ENCODE results near the gene POPDC2. TPM values are rescaled to one million over a fixed set of nuclear protein-coding genes. Genes with fewer than 3 reads are reported as not detected.
"Not testable (repeated sequence)": the region's sequence is repeated elsewhere in the genome, so short reads cannot be mapped to it uniquely, and the experiment has no call there.

Gene POPDC2
- total RNA-seq, 1 experiment from 2014 or later: 0.93 TPM

DNA sequence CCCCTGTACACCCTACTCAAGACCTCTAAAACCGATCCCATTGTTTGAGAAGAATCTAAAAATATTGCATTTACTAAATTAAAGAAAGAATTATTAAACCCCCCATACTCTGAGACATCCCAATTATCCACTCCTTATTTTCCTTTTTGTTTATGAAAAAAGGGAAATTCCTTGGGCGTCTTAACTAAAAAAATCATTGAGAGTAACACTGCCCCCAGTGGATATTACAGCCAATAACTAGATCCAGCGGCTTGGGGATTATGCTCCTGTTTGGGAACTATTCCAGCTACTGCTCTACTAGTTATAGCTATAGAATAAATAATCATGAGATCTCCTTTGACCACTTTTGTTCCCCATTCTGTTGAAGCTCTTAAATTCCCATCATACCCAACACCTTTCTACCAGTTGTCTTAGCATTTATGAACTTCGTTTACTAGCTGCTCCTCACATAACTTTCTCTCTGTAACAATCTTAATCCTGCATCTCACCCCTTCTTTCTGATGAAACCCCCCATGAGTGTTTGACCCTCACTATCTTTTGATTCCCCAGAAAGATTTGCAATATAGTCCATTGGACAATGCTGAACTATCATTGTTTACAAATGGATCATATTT lies 29.8 kb upstream of the POPDC2 start:
- CTCF ChIA-PET: interaction anchor here (0.6 to 3.0 kb wide), 24 partner anchors 9 to 1476 kb away, joined by 3 to 36 read pairs (median 3); partner anchors contain the start of gene TMEM39A
- DNase-seq (ENCODE audit: unreplicated experiment): peak; percentile 48
- POLR2A ChIA-PET: no interaction called here

DNA sequence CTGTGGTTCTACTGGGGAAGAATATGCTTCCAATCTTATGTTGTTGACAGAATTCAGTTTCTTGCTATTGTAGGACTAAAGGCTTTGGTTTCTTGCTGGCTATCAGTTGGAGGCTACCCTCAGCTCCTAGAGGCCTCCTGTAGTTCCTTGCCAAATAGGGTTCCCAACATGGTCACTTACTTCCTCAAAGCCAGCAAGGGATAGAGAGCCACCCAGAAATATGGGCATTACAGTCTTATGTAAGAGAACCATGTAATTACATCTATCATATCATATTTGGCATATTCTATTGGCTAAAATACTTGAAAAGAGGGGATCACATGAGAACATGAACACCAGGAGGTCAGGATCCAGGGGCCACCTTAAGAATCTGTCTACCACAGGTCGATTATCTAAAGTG lies 23.0 kb upstream of the POPDC2 start:
- Mint-ChIP-seq H3K9me3 (ENCODE audit: unreplicated experiment) (no peaks in the 10 kb centered on the region), H3K4me1 (ENCODE audit: insufficient read depth, unreplicated experiment) (no peaks in the 10 kb centered on the region), H3K27me3 (ENCODE audit: insufficient read depth, unreplicated experiment) (no peaks in the 10 kb centered on the region), H3K4me3 (ENCODE audit: unreplicated experiment) (no peak overlapping the region), H3K36me3 (ENCODE audit: insufficient read depth, unreplicated experiment) (no peaks in the 10 kb centered on the region), H3K27ac (ENCODE audit: low read depth, unreplicated experiment) (no peak overlapping the region)
- ChIA-PET POLR2A (interaction anchor here (0.9 to 1.2 kb wide), 2 partner anchors 186 to 383 kb away, joined by 3 read pairs; partner anchors contain the start of gene TIMMDC1), CTCF (interaction anchor here (0.6 to 1.4 kb wide), 6 partner anchors 11 to 443 kb away, joined by 3 to 5 read pairs (median 3); partner anchors contain the start of gene B4GALT4)
- intact Hi-C loops (cut with micrococcal nuclease): loop anchor here (5.0 kb wide), 1 partner anchor 499 kb away; no protein-coding TSS in a partner anchor
- DNase-seq (ENCODE audit: unreplicated experiment): no peak
- TF ChIP-seq, protein P1, sequence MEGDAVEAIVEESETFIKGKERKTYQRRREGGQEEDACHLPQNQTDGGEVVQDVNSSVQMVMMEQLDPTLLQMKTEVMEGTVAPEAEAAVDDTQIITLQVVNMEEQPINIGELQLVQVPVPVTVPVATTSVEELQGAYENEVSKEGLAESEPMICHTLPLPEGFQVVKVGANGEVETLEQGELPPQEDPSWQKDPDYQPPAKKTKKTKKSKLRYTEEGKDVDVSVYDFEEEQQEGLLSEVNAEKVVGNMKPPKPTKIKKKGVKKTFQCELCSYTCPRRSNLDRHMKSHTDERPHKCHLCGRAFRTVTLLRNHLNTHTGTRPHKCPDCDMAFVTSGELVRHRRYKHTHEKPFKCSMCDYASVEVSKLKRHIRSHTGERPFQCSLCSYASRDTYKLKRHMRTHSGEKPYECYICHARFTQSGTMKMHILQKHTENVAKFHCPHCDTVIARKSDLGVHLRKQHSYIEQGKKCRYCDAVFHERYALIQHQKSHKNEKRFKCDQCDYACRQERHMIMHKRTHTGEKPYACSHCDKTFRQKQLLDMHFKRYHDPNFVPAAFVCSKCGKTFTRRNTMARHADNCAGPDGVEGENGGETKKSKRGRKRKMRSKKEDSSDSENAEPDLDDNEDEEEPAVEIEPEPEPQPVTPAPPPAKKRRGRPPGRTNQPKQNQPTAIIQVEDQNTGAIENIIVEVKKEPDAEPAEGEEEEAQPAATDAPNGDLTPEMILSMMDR (IDR thresholded peaks at IDR 0.05; ENCODE audit: unreplicated experiment): no peak
- BruUV-seq (replicated peaks): no TSS peak

More for the DNA sequence above, 29.8 kb upstream of the POPDC2 start:
- Mint-ChIP-seq H3K4me3 (ENCODE audit: unreplicated experiment) (no peak overlapping the region), H3K4me1 (ENCODE audit: insufficient read depth, unreplicated experiment) (no peaks in the 10 kb centered on the region), H3K9me3 (ENCODE audit: unreplicated experiment) (no peaks in the 10 kb centered on the region), H3K27me3 (ENCODE audit: insufficient read depth, unreplicated experiment) (no peaks in the 10 kb centered on the region), H3K27ac (ENCODE audit: low read depth, unreplicated experiment) (no peak overlapping the region), H3K36me3 (ENCODE audit: insufficient read depth, unreplicated experiment) (no peaks in the 10 kb centered on the region)
- no TSS peak for BruUV-seq (replicated peaks)
- intact Hi-C loops (cut with micrococcal nuclease): no loop called here
- TF ChIP-seq, protein P1 (IDR thresholded peaks at IDR 0.05; ENCODE audit: unreplicated experiment): peak; percentile 33

DNA sequence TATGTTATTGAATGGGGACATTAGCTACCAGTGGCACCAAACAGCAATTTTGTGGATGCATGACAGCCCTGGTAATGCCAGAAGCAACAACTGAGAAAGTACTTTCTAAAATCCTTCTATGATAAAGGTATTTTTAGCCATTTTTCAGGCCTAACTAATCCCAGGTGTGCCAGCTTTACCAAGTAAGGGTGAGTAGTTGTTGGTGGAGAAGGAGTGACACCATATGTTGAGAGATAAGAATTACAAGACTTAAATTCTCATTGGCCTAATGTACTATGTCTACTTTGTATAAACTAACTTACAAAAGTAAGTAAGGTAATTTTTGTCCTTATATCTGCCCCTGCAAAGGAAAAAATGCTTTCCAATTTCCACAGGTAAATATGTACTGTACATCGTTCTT lies 20.9 kb upstream of the POPDC2 start:
- Mint-ChIP-seq H3K9me3 (ENCODE audit: unreplicated experiment) (no peaks in the 10 kb centered on the region), H3K4me3 (ENCODE audit: unreplicated experiment) (no peak overlapping the region), H3K4me1 (ENCODE audit: insufficient read depth, unreplicated experiment) (no peaks in the 10 kb centered on the region), H3K27ac (ENCODE audit: low read depth, unreplicated experiment) (no peak overlapping the region), H3K27me3 (ENCODE audit: insufficient read depth, unreplicated experiment) (no peaks in the 10 kb centered on the region), H3K36me3 (ENCODE audit: insufficient read depth, unreplicated experiment) (peaks cover 6% of the 10 kb centered on the region)
- DNase-seq (ENCODE audit: unreplicated experiment): peak; percentile 48
- POLR2A ChIA-PET: interaction anchor here (0.6 to 2.0 kb wide), 5 partner anchors 182 to 358 kb away, joined by 3 to 10 read pairs (median 4); partner anchors contain the start of genes TIMMDC1 and TMEM39A
- TF ChIP-seq, protein P1 (IDR thresholded peaks at IDR 0.05; ENCODE audit: unreplicated experiment): peak; percentile 57
- CTCF ChIA-PET: interaction anchor here (0.6 to 3.7 kb wide), 47 partner anchors 9 to 804 kb away, joined by 3 to 36 read pairs (median 4); partner anchors contain the start of genes B4GALT4, IGSF11, TEX55 and TIMMDC1
- intact Hi-C loops (cut with micrococcal nuclease): loop anchor here (1.0 to 5.0 kb wide), 5 partner anchors 406 to 796 kb away; no protein-coding TSS in a partner anchor
- no TSS peak for BruUV-seq (replicated peaks)

DNA sequence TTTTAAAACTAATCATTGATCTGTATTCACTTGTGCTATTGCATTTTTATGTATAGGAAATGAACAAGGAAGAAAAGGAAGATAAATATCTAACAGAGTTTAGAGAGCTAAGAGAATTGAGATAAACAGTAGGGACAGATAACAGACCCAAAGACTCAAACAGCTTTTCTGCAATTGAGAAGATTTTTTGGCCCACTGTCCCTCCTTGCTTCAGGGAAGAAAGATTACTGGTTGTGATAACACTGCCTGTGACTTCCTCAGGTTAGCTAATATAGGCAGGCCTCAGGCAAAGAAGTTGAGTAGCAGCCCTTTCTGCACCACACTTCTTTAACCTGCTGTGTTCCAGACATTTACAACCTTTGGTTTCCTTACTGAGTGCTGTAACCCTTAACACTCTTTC lies 19.5 kb upstream of the POPDC2 start:
- no peak for DNase-seq (ENCODE audit: unreplicated experiment)
- H3K36me3 Mint-ChIP-seq (ENCODE audit: insufficient read depth, unreplicated experiment): peaks cover 17% of the 10 kb centered on the region
- ChIA-PET POLR2A (interaction anchor here (0.6 to 2.0 kb wide), 4 partner anchors 25 to 603 kb away, joined by 3 to 10 read pairs (median 3); partner anchors contain the start of genes TIMMDC1 and TMEM39A), CTCF (interaction anchor here (0.5 to 3.7 kb wide), 11 partner anchors 10 to 838 kb away, joined by 3 to 36 read pairs (median 6); partner anchors contain the start of genes IGSF11 and TMEM39A)
- H3K4me3 Mint-ChIP-seq (ENCODE audit: unreplicated experiment): no peak overlapping the region
- H3K27ac Mint-ChIP-seq (ENCODE audit: low read depth, unreplicated experiment): no peak overlapping the region
- TF ChIP-seq, protein P1 (IDR thresholded peaks at IDR 0.05; ENCODE audit: unreplicated experiment): no peak
- peaks cover 8% of the 10 kb centered on the region for H3K4me1 Mint-ChIP-seq (ENCODE audit: insufficient read depth, unreplicated experiment)
- no peaks in the 10 kb centered on the region for H3K27me3 Mint-ChIP-seq (ENCODE audit: insufficient read depth, unreplicated experiment)
- no peaks in the 10 kb centered on the region for H3K9me3 Mint-ChIP-seq (ENCODE audit: unreplicated experiment)
- BruUV-seq (replicated peaks): no TSS peak
- intact Hi-C loops (cut with micrococcal nuclease): loop anchor here (2.0 to 10.0 kb wide), 4 partner anchors 155 to 795 kb away; partner anchors contain the start of gene TIMMDC1

DNA sequence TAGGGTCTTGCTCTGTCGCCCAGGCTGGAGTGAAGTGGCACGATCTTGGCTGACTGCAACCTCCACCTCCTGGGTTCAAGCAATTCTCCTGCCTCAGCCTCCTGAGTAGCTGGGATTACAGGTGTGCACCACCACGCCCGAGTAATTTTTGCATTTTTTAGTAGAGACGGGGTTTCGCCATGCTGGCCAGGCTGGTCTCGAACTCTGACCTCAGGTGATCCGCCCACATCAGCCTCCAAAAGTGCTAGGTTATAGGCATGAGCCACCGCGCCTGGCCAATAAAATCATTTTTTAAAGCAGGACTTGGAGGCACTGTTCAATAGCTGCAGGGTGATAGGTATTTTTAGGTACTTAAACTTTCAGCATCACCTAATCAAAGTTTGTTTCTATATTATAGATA lies 17.8 kb upstream of the POPDC2 start:
- not testable (repeated sequence) for H3K27ac Mint-ChIP-seq (ENCODE audit: low read depth, unreplicated experiment); H3K27me3 Mint-ChIP-seq (ENCODE audit: insufficient read depth, unreplicated experiment); H3K9me3 Mint-ChIP-seq (ENCODE audit: unreplicated experiment); BruUV-seq (replicated peaks); DNase-seq (ENCODE audit: unreplicated experiment); H3K4me1 Mint-ChIP-seq (ENCODE audit: insufficient read depth, unreplicated experiment)
- ChIA-PET POLR2A (interaction anchor here (0.6 to 4.6 kb wide), 3 partner anchors 179 to 215 kb away, joined by 3 to 59 read pairs (median 31); partner anchors contain the start of genes TIMMDC1 and TMEM39A), CTCF (interaction anchor here (0.6 to 1.2 kb wide), 2 partner anchors 12 to 709 kb away, joined by 3 to 4 read pairs; no protein-coding TSS in a partner anchor)
- Mint-ChIP-seq H3K4me3 (ENCODE audit: unreplicated experiment) (peak overlapping the region; percentile 79), H3K36me3 (ENCODE audit: insufficient read depth, unreplicated experiment) (peaks cover 30% of the 10 kb centered on the region)
- intact Hi-C loops (cut with micrococcal nuclease): loop anchor here (10.0 kb wide), 2 partner anchors 153 to 183 kb away; partner anchors contain the start of gene TIMMDC1

Data from MCF 10A (cell line).